Measurements from ENCODE around the gene LRRC32. TPM values are rescaled to one million over a fixed set of nuclear protein-coding genes. Genes with fewer than 3 reads are reported as not detected.

Gene LRRC32
- total RNA-seq, 4 donors from 2014 or later: 45.0 to 117 (median 73.4) TPM

- DNase-seq (ENCODE audit: low spot score in 2 of 2): peak; percentile 35 to 58
- no peak overlapping the region for H3K27ac ChIP-seq
- peaks cover 0 to 12% (median 0%) of the 10 kb centered on the region in 4 donors for H3K4me1 ChIP-seq
- TF ChIP-seq, protein P1, sequence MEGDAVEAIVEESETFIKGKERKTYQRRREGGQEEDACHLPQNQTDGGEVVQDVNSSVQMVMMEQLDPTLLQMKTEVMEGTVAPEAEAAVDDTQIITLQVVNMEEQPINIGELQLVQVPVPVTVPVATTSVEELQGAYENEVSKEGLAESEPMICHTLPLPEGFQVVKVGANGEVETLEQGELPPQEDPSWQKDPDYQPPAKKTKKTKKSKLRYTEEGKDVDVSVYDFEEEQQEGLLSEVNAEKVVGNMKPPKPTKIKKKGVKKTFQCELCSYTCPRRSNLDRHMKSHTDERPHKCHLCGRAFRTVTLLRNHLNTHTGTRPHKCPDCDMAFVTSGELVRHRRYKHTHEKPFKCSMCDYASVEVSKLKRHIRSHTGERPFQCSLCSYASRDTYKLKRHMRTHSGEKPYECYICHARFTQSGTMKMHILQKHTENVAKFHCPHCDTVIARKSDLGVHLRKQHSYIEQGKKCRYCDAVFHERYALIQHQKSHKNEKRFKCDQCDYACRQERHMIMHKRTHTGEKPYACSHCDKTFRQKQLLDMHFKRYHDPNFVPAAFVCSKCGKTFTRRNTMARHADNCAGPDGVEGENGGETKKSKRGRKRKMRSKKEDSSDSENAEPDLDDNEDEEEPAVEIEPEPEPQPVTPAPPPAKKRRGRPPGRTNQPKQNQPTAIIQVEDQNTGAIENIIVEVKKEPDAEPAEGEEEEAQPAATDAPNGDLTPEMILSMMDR (IDR thresholded peaks at IDR 0.05): peak; percentile 71 to 92 (median 75)
- TF ChIP-seq EP300 (IDR thresholded peaks at IDR 0.05): peak in 1 of 2 donors; percentile 8
- TF ChIP-seq POLR2A (IDR thresholded peaks at IDR 0.05): no peak
- H3K27me3 ChIP-seq: no peaks in the 10 kb centered on the region
- H3K9me3 ChIP-seq: peaks cover 0 to 4% (median 0%) of the 10 kb centered on the region in 4 donors
- no peaks in the 10 kb centered on the region for H3K36me3 ChIP-seq
- H3K4me3 ChIP-seq: no peak overlapping the region
- WGBS, 2 donors: 29 to 47% methylated on average over 15 to 22 of the region's 22 CpGs
Observed at GRCh38 chr11:76680518-76681425, 10.2 kb upstream of the LRRC32 start.

DNA sequence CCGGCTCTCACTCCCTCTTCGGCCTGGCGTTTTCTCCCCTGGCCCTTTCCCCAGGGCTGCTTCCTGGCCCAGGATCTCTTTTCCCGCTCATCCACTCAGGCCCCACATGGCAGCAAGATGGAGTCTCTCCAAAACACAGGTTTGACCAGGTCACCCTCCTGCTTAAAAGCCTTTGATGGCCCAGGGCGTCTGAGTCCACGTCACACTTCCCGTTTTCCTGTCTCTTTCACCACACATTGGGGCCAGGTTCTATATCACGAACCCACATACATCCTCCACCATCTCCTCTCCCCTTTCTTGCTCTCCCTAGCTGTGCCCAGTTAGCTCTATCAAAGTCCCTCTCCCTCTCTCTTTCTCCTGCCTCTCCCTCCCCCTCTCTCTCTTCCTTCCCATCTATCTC is 7.8 kb upstream of the LRRC32 start:
- no peaks in the 10 kb centered on the region for H3K27me3 ChIP-seq
- no peaks in the 10 kb centered on the region for H3K36me3 ChIP-seq
- H3K27ac ChIP-seq: no peak overlapping the region
- no peak for TF ChIP-seq EP300 (IDR thresholded peaks at IDR 0.05)
- TF ChIP-seq, protein P1 (IDR thresholded peaks at IDR 0.05): no peak
- no peak for TF ChIP-seq POLR2A (IDR thresholded peaks at IDR 0.05)
- H3K9me3 ChIP-seq: no peaks in the 10 kb centered on the region
- H3K4me1 ChIP-seq: peaks cover 0 to 28% (median 3%) of the 10 kb centered on the region in 4 donors
- DNase-seq (ENCODE audit: low spot score in 2 of 2): no peak
- H3K4me3 ChIP-seq: no peak overlapping the region
- 71 to 77% methylated on average over 8 of the region's 8 CpGs for WGBS, 2 donors

DNA sequence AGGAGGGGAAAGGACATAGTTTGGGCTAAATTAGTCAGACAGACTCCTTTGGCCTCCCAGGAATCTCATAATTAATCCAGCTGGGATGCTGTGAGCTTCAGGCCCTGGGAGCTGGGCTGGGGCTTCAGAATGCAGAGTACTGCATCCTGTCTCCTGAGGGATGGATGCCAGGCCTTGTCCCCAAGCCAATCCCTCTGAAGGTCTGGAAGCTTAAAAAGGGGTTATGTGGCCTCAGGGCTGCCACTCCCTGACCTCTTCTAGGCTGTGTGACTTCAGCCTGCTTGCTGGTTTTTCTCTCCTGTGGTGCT is 6.9 kb upstream of the LRRC32 start:
- Histone ChIP-seq H3K27ac (no peak overlapping the region), H3K9me3 (no peaks in the 10 kb centered on the region), H3K4me3 (no peak overlapping the region), H3K36me3 (no peaks in the 10 kb centered on the region), H3K4me1 (peaks cover 0 to 37% (median 7%) of the 10 kb centered on the region in 4 donors), H3K27me3 (no peaks in the 10 kb centered on the region)
- TF ChIP-seq, protein P1 (IDR thresholded peaks at IDR 0.05): no peak
- no peak for TF ChIP-seq EP300 (IDR thresholded peaks at IDR 0.05)
- TF ChIP-seq POLR2A (IDR thresholded peaks at IDR 0.05): no peak
- DNase-seq (ENCODE audit: low spot score in 2 of 2): no peak

GRCh38 chr11:76676636-76677457 is 6.3 kb upstream of the LRRC32 start:
- Histone ChIP-seq H3K4me3 (no peak overlapping the region), H3K27ac (no peak overlapping the region), H3K36me3 (no peaks in the 10 kb centered on the region), H3K9me3 (no peaks in the 10 kb centered on the region), H3K4me1 (peaks cover 0 to 42% (median 10%) of the 10 kb centered on the region in 4 donors), H3K27me3 (no peaks in the 10 kb centered on the region)
- DNase-seq (ENCODE audit: low spot score in 2 of 2): no peak
- TF ChIP-seq POLR2A (IDR thresholded peaks at IDR 0.05) (no peak), EP300 (IDR thresholded peaks at IDR 0.05) (no peak)
- TF ChIP-seq, protein P1 (IDR thresholded peaks at IDR 0.05): no peak
- 78 to 85% methylated on average over 16 of the region's 16 CpGs for WGBS, 2 donors
